ENCODE measurements around the gene TSPAN6. TPM values are rescaled to one million over a fixed set of nuclear protein-coding genes. Genes with fewer than 3 reads are reported as not detected.

TSPAN6 gene
- total and polyA plus RNA-seq, 2 donors (not counting 3 experiments of a cell fraction or from before 2014, with no cell fraction given) = 43.1 to 65.5 TPM

DNA sequence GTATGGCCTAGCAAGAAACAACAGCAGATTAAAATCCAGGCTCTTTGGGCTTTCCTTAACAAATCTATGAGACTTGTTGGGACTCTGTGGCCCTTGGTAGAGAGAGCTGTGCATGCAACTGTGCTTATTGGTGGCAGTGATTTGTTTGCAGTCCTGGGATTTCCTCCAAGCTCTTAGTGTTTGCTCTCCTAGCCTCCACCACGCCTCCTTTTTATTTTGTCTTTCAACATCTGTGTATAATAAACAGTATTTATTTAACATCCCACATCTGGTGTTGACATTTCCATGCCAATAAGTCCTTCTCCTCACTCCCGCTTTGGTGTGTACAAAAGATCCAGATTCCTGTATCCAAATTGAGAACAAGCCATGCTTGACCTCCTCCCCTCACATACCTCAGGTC is 48.7 kb downstream of the TSPAN6 start:
- Histone ChIP-seq H3K27me3 (ENCODE audit: control insufficient read depth in 2 of 2, insufficient read depth in 2 of 2, low read length in 2 of 2) (peaks cover 6 to 14% of the 10 kb centered on the region in 2 experiments), H3K4me3 (replicated peaks in 1 of 3; ENCODE audit: insufficient read depth in 1 of 3, low read depth in 1 of 3, low read length in 3 of 3) (no peak overlapping the region), H3K9me3 (replicated peaks; ENCODE audit: control insufficient read depth, insufficient read depth, low read length) (no peaks in the 10 kb centered on the region), H3K36me3 (ENCODE audit: control insufficient read depth in 2 of 2, extremely low read depth in 1 of 2, insufficient read depth in 2 of 2, low read length in 2 of 2) (no peaks in the 10 kb centered on the region), H3K9me1 (replicated peaks; ENCODE audit: control insufficient read depth, extremely low read depth, insufficient read depth, low read length) (no peaks in the 10 kb centered on the region), H3K79me2 (ENCODE audit: control insufficient read depth, insufficient read depth, low read length) (no peaks in the 10 kb centered on the region), H4K20me1 (replicated peaks; ENCODE audit: control insufficient read depth, extremely low read depth, insufficient read depth, low read length) (no peaks in the 10 kb centered on the region), H3K27ac (ENCODE audit: insufficient read depth, low read depth, low read length) (no peak overlapping the region), H3K4me2 (ENCODE audit: insufficient read depth, low read length) (no peak overlapping the region), H3K4me1 (ENCODE audit: control insufficient read depth, extremely low read depth, insufficient read depth, low read length) (no peaks in the 10 kb centered on the region), H3K9ac (replicated peaks; ENCODE audit: extremely low read depth, insufficient read depth, low read length) (no peak overlapping the region), H2AFZ (ENCODE audit: low read depth, low read length) (no peak overlapping the region)
- dilution Hi-C loops (cut with MboI; ENCODE audit: extremely low pct_ligation_motif_present, low sequenced_read_pairs) (no loop called here), intact Hi-C loops (cut with micrococcal nuclease) (no loop called here)
- BruUV-seq (replicated peaks) = no TSS peak
- FAIRE-seq = no peak
- ChIA-PET CTCF (no interaction called here), POLR2A (no interaction called here)
- no peak for DNase-seq (ENCODE audit: low read depth, low spot score)
- TF ChIP-seq POLR2A (IDR thresholded peaks at IDR 0.05; ENCODE audit: low read depth, low read length) (no peak), FOS (IDR thresholded peaks at IDR 0.05; ENCODE audit: borderline replicate concordance, insufficient read depth, low read length) (no peak), GATA2 (IDR thresholded peaks at IDR 0.05; ENCODE audit: insufficient read depth, insufficient read length, low read depth, low read length) (no peak), POLR2AphosphoS5 (IDR thresholded peaks at IDR 0.05; ENCODE audit: insufficient read depth, low read depth, low read length) (no peak), JUN (IDR thresholded peaks at IDR 0.05; ENCODE audit: borderline replicate concordance, insufficient read depth, insufficient read length, low read depth) (no peak)

DNA sequence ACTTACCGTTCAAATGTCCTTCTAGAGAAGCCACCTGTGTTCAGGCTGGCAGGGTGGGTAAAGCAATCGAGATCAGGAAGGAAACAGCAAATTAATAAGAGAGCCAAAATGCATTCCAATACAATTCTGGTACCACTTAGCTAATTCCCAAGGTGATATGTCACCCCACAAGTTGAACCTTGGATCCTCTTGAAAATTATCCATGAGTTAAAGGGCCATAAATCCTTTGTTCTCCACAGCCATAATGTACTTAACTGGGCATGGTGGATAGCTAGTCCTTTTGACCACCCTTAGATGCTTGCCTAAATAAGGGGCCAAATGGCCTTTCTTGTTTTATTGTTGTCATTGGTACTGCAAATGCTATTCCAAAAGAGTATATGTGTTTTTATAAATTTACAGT is 49.9 kb downstream of the TSPAN6 start:
- no peak overlapping the region for H3K27ac ChIP-seq (ENCODE audit: insufficient read depth, low read depth, low read length)
- CTCF ChIA-PET = no interaction called here
- dilution Hi-C loops (cut with MboI; ENCODE audit: extremely low pct_ligation_motif_present, low sequenced_read_pairs) (no loop called here), intact Hi-C loops (cut with micrococcal nuclease) (no loop called here)
- H3K9ac ChIP-seq (replicated peaks; ENCODE audit: extremely low read depth, insufficient read depth, low read length) = no peak overlapping the region
- H3K36me3 ChIP-seq (ENCODE audit: control insufficient read depth in 2 of 2, extremely low read depth in 1 of 2, insufficient read depth in 2 of 2, low read length in 2 of 2) = no peaks in the 10 kb centered on the region
- H3K4me1 ChIP-seq (ENCODE audit: control insufficient read depth, extremely low read depth, insufficient read depth, low read length) = no peaks in the 10 kb centered on the region
- no peak overlapping the region for H3K4me2 ChIP-seq (ENCODE audit: insufficient read depth, low read length)
- H3K9me3 ChIP-seq (replicated peaks; ENCODE audit: control insufficient read depth, insufficient read depth, low read length) = no peaks in the 10 kb centered on the region
- no TSS peak for BruUV-seq (replicated peaks)
- no peak for FAIRE-seq
- no peaks in the 10 kb centered on the region for H3K9me1 ChIP-seq (replicated peaks; ENCODE audit: control insufficient read depth, extremely low read depth, insufficient read depth, low read length)
- H3K79me2 ChIP-seq (ENCODE audit: control insufficient read depth, insufficient read depth, low read length) = no peaks in the 10 kb centered on the region
- POLR2A ChIA-PET = no interaction called here
- no peaks in the 10 kb centered on the region for H4K20me1 ChIP-seq (replicated peaks; ENCODE audit: control insufficient read depth, extremely low read depth, insufficient read depth, low read length)
- H3K27me3 ChIP-seq (ENCODE audit: control insufficient read depth in 2 of 2, insufficient read depth in 2 of 2, low read length in 2 of 2) = peaks cover 8 to 14% of the 10 kb centered on the region in 2 experiments
- no peak overlapping the region for H3K4me3 ChIP-seq (replicated peaks in 1 of 3; ENCODE audit: insufficient read depth in 1 of 3, low read depth in 1 of 3, low read length in 3 of 3)
- H2AFZ ChIP-seq (ENCODE audit: low read depth, low read length) = no peak overlapping the region
- DNase-seq (ENCODE audit: low read depth, low spot score) = no peak
- TF ChIP-seq, protein P1, sequence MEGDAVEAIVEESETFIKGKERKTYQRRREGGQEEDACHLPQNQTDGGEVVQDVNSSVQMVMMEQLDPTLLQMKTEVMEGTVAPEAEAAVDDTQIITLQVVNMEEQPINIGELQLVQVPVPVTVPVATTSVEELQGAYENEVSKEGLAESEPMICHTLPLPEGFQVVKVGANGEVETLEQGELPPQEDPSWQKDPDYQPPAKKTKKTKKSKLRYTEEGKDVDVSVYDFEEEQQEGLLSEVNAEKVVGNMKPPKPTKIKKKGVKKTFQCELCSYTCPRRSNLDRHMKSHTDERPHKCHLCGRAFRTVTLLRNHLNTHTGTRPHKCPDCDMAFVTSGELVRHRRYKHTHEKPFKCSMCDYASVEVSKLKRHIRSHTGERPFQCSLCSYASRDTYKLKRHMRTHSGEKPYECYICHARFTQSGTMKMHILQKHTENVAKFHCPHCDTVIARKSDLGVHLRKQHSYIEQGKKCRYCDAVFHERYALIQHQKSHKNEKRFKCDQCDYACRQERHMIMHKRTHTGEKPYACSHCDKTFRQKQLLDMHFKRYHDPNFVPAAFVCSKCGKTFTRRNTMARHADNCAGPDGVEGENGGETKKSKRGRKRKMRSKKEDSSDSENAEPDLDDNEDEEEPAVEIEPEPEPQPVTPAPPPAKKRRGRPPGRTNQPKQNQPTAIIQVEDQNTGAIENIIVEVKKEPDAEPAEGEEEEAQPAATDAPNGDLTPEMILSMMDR (IDR thresholded peaks at IDR 0.05; ENCODE audit: extremely low read depth in 1 of 2, insufficient read depth in 1 of 2, low read depth in 1 of 2, low read length in 2 of 2) = no peak
- TF ChIP-seq POLR2AphosphoS5 (IDR thresholded peaks at IDR 0.05; ENCODE audit: insufficient read depth, low read depth, low read length) (no peak), JUN (IDR thresholded peaks at IDR 0.05; ENCODE audit: borderline replicate concordance, insufficient read depth, insufficient read length, low read depth) (no peak), MYC (IDR thresholded peaks at IDR 0.05; ENCODE audit: low read depth, low read length) (no peak), EZH2 (IDR thresholded peaks at IDR 0.05; ENCODE audit: borderline replicate concordance, low read depth, low read length, severe bottlenecking) (no peak), GATA2 (IDR thresholded peaks at IDR 0.05; ENCODE audit: insufficient read depth, insufficient read length, low read depth, low read length) (no peak), FOS (IDR thresholded peaks at IDR 0.05; ENCODE audit: borderline replicate concordance, insufficient read depth, low read length) (no peak), POLR2A (IDR thresholded peaks at IDR 0.05; ENCODE audit: low read depth, low read length) (no peak)
- TF ChIP-seq, protein P2, sequence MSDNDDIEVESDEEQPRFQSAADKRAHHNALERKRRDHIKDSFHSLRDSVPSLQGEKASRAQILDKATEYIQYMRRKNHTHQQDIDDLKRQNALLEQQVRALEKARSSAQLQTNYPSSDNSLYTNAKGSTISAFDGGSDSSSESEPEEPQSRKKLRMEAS (IDR thresholded peaks at IDR 0.05; ENCODE audit: insufficient read depth, insufficient read length) = no peak

All from endothelial cell of umbilical vein (primary cell).